ENCODE data around the gene INPP5A.
"Not testable (repeated sequence)": the region's sequence is repeated elsewhere in the genome, so short reads cannot be mapped to it uniquely, and the experiment has no call there.

The INPP5A gene

DNA sequence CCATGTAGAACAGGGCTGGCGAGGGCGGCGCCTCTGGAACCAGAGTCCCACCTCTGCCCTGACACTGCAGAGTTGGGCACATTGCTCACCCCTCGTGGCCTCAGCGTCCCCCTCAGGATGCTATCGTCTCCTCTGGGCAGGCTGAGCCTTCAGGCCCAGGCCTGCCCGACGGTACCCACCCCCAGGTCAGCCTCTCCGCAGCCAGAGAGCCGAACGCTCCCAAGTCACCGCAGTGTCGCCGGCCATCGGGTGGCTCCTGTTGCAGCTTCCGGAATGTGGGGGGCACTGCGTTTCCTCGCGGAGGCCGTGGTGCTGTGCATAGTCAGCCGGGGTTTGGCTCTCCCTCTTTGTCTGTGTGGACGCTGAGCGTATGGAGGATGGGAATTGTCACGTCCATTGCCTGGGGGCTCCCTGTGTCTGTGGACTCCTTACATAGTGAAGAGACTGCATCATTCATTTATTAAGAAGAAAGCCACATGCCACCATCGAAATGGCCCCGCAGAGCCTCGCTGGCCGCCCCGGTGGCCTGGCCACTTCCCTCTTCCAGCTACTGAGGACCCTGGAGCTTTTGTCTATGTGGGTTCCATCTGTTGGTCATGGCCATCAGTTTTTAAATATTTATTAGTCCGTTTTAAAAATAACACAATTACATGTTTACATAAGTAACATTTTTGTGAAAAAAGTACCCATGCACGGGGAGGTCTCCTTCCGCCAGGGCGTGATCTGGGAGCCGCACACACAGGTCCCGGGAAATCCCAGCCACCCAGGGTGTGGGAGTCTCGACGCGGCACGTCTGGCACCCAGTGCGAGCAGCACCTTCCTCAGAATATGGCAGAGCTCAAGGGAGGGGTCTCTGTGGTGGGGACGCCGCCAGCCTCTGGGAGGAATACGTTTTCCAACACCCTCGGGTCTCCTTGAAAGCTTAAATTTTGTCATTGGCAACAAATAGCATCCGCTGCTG, 232.8 kb downstream of the INPP5A start:
- DNase-seq (ENCODE audit: low read depth, low spot score): no peak
- TF ChIP-seq, protein P1, sequence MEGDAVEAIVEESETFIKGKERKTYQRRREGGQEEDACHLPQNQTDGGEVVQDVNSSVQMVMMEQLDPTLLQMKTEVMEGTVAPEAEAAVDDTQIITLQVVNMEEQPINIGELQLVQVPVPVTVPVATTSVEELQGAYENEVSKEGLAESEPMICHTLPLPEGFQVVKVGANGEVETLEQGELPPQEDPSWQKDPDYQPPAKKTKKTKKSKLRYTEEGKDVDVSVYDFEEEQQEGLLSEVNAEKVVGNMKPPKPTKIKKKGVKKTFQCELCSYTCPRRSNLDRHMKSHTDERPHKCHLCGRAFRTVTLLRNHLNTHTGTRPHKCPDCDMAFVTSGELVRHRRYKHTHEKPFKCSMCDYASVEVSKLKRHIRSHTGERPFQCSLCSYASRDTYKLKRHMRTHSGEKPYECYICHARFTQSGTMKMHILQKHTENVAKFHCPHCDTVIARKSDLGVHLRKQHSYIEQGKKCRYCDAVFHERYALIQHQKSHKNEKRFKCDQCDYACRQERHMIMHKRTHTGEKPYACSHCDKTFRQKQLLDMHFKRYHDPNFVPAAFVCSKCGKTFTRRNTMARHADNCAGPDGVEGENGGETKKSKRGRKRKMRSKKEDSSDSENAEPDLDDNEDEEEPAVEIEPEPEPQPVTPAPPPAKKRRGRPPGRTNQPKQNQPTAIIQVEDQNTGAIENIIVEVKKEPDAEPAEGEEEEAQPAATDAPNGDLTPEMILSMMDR (IDR thresholded peaks at IDR 0.05; ENCODE audit: insufficient read depth, low read length, missing control alignments): no peak
- POLR2A ChIA-PET: no interaction called here
- CTCF ChIA-PET: interaction anchor here (1.0 kb wide), 1 partner anchor 116 kb away, joined by 3 read pairs; no protein-coding TSS in a partner anchor
- H3K4me3 ChIP-seq (ENCODE audit: low read depth, low read length): no peak overlapping the region

DNA sequence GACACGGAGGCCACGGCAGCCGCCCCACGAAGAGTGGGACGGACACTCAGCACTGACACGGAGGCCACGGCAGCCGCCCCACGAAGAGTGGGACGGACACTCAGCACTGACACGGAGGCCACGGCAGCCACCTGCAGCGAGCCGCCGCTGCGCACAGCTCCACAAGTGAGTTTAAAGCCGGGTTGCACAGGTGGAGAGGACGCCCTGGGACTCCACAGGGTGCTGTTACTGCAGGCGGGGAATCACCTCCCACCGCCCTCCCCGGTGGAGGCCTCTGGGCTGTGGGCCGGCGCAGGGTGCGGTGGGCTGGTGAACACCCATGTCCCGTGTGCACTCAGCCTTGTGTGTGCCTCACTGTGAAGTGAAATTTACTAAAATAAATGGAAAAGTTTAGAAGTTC, 235.2 kb downstream of the INPP5A start:
- CTCF ChIA-PET; DNase-seq (ENCODE audit: low read depth, low spot score): not testable (repeated sequence)

DNA sequence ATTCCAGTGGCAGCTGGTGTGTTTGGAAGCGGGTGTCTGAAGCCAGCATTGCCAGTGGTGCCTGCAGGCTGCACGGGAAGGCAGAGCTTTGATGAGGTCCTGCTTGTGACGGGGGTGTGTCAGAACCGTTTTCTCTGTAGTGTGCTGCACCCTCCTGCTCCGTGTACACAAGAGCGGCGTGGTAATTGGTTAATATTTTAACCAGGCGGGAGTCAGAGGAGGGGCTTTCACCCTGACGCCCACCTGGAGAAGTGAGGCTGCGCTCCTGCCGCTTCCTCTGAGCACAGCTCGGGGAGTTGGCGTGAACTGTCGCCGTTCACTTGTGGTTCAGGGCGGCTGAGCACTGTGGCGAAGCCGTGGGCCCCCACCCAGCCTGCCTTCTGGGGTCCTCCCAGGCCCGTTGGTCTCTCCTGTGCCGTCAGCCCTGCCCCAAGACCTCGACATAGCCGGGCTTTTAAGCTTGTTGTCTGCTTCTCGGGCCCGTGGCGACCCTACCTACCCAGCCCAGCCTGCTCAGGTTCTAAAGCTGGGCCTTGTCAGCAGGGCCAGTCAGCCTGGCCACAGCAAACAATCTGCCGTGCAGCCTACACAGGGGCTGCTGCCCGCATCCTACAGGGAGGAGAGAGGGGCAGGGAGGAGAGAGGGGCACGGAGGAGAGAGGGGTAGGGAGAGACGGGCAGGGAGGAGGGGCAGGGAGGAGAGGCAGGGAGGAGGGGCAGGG, 236.8 kb downstream of the INPP5A start:
- no peak overlapping the region for H3K4me3 ChIP-seq (ENCODE audit: low read depth, low read length)
- TF ChIP-seq, protein P1 (IDR thresholded peaks at IDR 0.05; ENCODE audit: insufficient read depth, low read length, missing control alignments): no peak
- CTCF ChIA-PET: no interaction called here
- POLR2A ChIA-PET: no interaction called here
- DNase-seq (ENCODE audit: low read depth, low spot score): no peak

More for the DNA sequence above, 235.2 kb downstream of the INPP5A start:
- POLR2A ChIA-PET; H3K4me3 ChIP-seq (ENCODE audit: low read depth, low read length): not testable (repeated sequence)

DNA sequence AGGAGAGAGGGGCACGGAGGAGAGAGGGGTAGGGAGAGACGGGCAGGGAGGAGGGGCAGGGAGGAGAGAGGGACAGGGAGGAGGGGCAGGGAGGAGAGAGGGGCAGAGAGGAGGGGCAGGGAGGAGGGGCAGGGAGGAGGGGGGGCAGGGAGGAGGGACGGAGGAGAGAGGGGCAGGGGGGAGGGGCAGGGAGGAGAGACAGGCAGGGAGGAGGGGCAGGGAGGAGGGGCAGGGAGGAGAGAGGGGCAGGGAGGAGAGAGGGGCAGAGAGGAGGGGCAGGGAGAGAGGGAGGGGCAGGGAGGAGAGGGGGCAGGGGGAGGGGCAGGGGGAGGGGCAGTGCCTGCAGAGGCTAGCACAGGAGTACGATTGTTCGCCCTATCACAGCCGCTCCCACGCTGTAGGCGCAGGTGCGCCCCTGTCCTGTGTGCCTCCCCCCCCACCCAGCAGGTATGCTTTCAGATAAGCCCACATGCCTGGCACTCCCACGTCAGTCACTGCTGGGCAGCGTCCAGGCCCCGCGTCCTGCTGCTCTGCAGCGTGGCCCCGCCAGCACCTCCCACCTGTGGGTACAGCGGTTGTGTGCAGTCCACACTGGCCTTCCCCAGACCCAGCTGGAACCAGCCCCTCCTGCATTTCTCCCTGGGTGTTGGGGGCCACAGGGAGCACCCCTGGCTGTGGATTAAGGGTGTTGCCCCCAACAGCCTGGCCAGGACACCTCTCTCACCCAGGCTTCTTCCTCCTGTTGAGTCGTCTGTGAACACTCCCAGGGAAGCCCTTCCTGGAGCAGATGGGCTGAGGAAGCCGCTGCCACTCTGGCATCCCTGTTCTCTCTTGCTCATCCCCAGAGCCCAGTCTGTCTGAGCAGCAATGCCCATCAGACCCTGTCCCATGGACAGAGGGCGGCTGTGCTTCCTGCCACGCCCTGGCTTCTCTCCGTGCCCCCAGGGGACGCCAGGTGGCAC, 237.6 kb downstream of the INPP5A start:
- DNase-seq (ENCODE audit: low read depth, low spot score): no peak
- POLR2A ChIA-PET: no interaction called here
- CTCF ChIA-PET: interaction anchor here (1.5 kb wide), 1 partner anchor 120 kb away, joined by 4 read pairs; no protein-coding TSS in a partner anchor
- no peak overlapping the region for H3K4me3 ChIP-seq (ENCODE audit: low read depth, low read length)
- TF ChIP-seq, protein P1 (IDR thresholded peaks at IDR 0.05; ENCODE audit: insufficient read depth, low read length, missing control alignments): no peak

DNA sequence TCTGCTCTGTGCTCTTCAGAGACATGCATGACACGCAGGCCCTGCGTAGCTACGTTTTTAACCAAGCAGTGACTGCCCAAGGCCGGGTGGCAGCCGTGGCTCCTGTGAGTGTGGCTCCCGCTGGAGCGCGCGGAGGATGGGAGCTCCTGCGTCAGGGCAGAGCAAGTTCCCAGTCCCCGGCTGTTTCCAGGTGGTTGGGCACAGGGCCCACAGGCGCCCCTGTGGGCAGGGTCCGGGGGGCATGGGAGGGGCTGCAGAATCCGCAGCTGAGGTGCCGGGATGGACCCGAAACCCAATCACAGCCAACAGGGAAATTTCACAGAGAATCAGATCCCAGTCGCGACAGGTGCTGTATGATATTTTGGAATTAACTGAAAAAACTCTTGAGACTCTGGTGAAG, 238.6 kb downstream of the INPP5A start:
- no peak overlapping the region for H3K4me3 ChIP-seq (ENCODE audit: low read depth, low read length)
- ChIA-PET CTCF (interaction anchor here (1.5 kb wide), 1 partner anchor 121 kb away, joined by 4 read pairs; no protein-coding TSS in a partner anchor), POLR2A (no interaction called here)
- TF ChIP-seq, protein P1 (IDR thresholded peaks at IDR 0.05; ENCODE audit: insufficient read depth, low read length, missing control alignments): no peak
- DNase-seq (ENCODE audit: low read depth, low spot score): no peak

DNA sequence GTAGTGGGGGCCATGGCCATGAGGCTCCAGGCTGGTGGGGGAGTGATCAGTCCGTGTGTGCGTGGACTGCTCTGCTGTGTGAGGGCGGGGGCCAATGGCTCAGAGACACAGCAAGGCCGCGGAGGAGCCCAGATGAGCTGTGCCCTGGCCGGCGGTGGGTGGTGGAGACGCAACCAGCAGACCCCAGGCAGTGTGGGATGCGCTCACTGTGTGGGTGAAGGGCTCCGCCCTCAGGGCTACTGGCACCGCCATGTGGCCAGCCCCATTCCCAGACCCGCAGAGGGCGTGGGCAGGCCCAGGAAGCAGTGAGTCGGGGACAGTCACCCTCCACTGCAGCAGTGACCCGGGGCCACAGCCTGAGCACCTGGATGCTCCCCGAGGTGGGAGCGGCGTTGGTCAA, 239.2 kb downstream of the INPP5A start:
- TF ChIP-seq, protein P1 (IDR thresholded peaks at IDR 0.05; ENCODE audit: insufficient read depth, low read length, missing control alignments): no peak
- H3K4me3 ChIP-seq (ENCODE audit: low read depth, low read length): no peak overlapping the region
- ChIA-PET POLR2A (no interaction called here), CTCF (interaction anchor here (1.1 to 1.5 kb wide), 2 partner anchors 11 to 122 kb away, joined by 3 to 4 read pairs; no protein-coding TSS in a partner anchor)
- DNase-seq (ENCODE audit: low read depth, low spot score): no peak
